GM23338 (cell line): ENCODE data around the gene ARHGEF1. TPM values are rescaled to one million over a fixed set of nuclear protein-coding genes. Genes with fewer than 3 reads are reported as not detected.

Source experiments
- ATAC-seq: fragments of 200-7000 bp; cut with Tn5 transposase; 3 replicates; pipeline ENCODE4 v1.9.1; 2020
- DNase-seq: peaks from one replicate; pipeline ENCODE4 v3.0.0-alpha.2; 2015; ENCODE audit warnings: low spot score
- H2AFZ ChIP-seq: fragments of 200-600 bp; sonication (generic); 2 replicates; pipeline ENCODE4 v1.8.0; 2016; ENCODE audit warnings: antibody characterized with exemption, mild to moderate bottlenecking, moderate library complexity
- H3F3A ChIP-seq: fragments of 200-600 bp; sonication (generic); replicated peaks from 2 replicates; pipeline ENCODE4 v1.8.0; 2017; ENCODE audit warnings: antibody characterized with exemption, mixed run types, low read depth
- H3K27ac ChIP-seq: fragments of 200-600 bp; sonication (generic); 2 replicates; pipeline ENCODE4 v1.6.1; 2016; ENCODE audit warnings: low read depth
- H3K27me3 ChIP-seq: fragments of 200-600 bp; sonication (generic); 2 replicates; pipeline ENCODE4 v1.8.0; 2016; ENCODE audit warnings: mild to moderate bottlenecking, mixed run types, moderate library complexity; ENCODE audit not compliant: insufficient read depth
- H3K36me3 ChIP-seq: fragments of 200-600 bp; sonication (generic); 2 replicates; pipeline ENCODE4 v1.8.0; 2016; ENCODE audit warnings: mild to moderate bottlenecking; ENCODE audit not compliant: insufficient read depth
- H3K4me1 ChIP-seq: fragments of 200-600 bp; sonication (generic); 2 replicates; pipeline ENCODE4 v1.8.0; 2016; ENCODE audit warnings: mild to moderate bottlenecking, moderate library complexity; ENCODE audit not compliant: insufficient read depth
- H3K4me2 ChIP-seq: fragments of 200-600 bp; sonication (generic); 2 replicates; pipeline ENCODE4 v1.7.1; 2017; ENCODE audit warnings: mixed run types
- H3K4me3 ChIP-seq: fragments of 200-600 bp; sonication (generic); 2 replicates; pipeline ENCODE4 v1.6.1; 2016; ENCODE audit warnings: mixed run types
- H3K79me2 ChIP-seq: fragments of 200-600 bp; sonication (generic); replicated peaks from 2 replicates; pipeline ENCODE4 v1.8.0; 2017; ENCODE audit warnings: mild to moderate bottlenecking; ENCODE audit not compliant: insufficient read depth
- H3K9me2 ChIP-seq: fragments of 200-600 bp; sonication (generic); 2 replicates; pipeline ENCODE4 v1.8.0; 2017; ENCODE audit not compliant: insufficient read depth
- H4K20me1 ChIP-seq: fragments of 200-600 bp; sonication (generic); replicated peaks from 2 replicates; pipeline ENCODE4 v1.8.0; 2017; ENCODE audit warnings: mild to moderate bottlenecking; ENCODE audit not compliant: insufficient read depth
- H3K27ac Mint-ChIP-seq: 2 replicates; pipeline ENCODE4 v1.8.0; 2020; ENCODE audit warnings: inconsistent platforms, mild to moderate bottlenecking, moderate library complexity, mixed read lengths
- H3K27me3 Mint-ChIP-seq: 3 replicates; pipeline ENCODE4 v1.8.0; 2022; ENCODE audit warnings: low read depth, mild to moderate bottlenecking, moderate library complexity, mixed read lengths, inconsistent platforms; ENCODE audit not compliant: insufficient read depth, poor library complexity
- H3K36me3 Mint-ChIP-seq: 3 replicates; pipeline ENCODE4 v1.8.0; 2021; ENCODE audit warnings: low read depth, mild to moderate bottlenecking, inconsistent platforms, moderate library complexity, mixed read lengths
- H3K4me1 Mint-ChIP-seq: 3 replicates; pipeline ENCODE4 v1.8.0; 2020; ENCODE audit warnings: mild to moderate bottlenecking, inconsistent platforms, mixed read lengths
- H3K4me3 Mint-ChIP-seq: 3 replicates; pipeline ENCODE4 v1.8.0; 2021; ENCODE audit warnings: moderate library complexity, mild to moderate bottlenecking, inconsistent platforms, mixed read lengths
- H3K9me3 Mint-ChIP-seq: 3 replicates; pipeline ENCODE4 v1.8.0; 2020; ENCODE audit warnings: moderate library complexity, mild to moderate bottlenecking, inconsistent platforms, mixed read lengths
- ETS1 ChIP-seq: IDR thresholded peaks from 2 replicates; pipeline ENCODE4 v1.6.1; 2016; ENCODE audit warnings: antibody characterized with exemption
- JUNB ChIP-seq: IDR thresholded peaks from one replicate; pipeline ENCODE4 v1.6.1; 2016; ENCODE audit warnings: antibody characterized with exemption; ENCODE audit not compliant: unreplicated experiment
- NANOG ChIP-seq: IDR thresholded peaks from 2 replicates; pipeline ENCODE4 v1.6.1; 2016; ENCODE audit warnings: antibody characterized with exemption, borderline replicate concordance
- POLR2AphosphoS5 ChIP-seq: IDR thresholded peaks from 2 replicates; pipeline ENCODE4 v1.6.1; 2016; ENCODE audit warnings: antibody characterized with exemption, low read depth
- REST ChIP-seq: IDR thresholded peaks from one replicate; pipeline ENCODE4 v1.6.1; 2018; ENCODE audit warnings: antibody characterized with exemption; ENCODE audit not compliant: unreplicated experiment
- STAT1 ChIP-seq: IDR thresholded peaks from one replicate; pipeline ENCODE4 v1.6.1; 2016; ENCODE audit warnings: antibody characterized with exemption; ENCODE audit not compliant: unreplicated experiment
- polyA plus RNA-seq: library from polyadenylated mRNA; unstranded; fragments of >200 nt; fragmentation: Nextera tagmentation; extraction: Ambion mirVana; gene quantifications from 2 replicates; pipeline ENCODE4 v1.2.1, GENCODE V29; 2016
- total RNA-seq: library from RNA; depleted of rRNA; stranded (reverse); fragments of >200 nt; shearing (Covaris generic); gene quantifications from 2 replicates; pipeline ENCODE4 v1.2.3, GENCODE V29; 2014

The ARHGEF1 gene
- total and polyA plus RNA-seq, 2 experiments from 2014 or later, result 41.3 to 44.7 TPM

- no peak overlapping the region for H3K27ac Mint-ChIP-seq
- H3K27ac ChIP-seq, result no peak overlapping the region
- H3F3A ChIP-seq, result no peaks in the 10 kb centered on the region
- H3K79me2 ChIP-seq, result no peaks in the 10 kb centered on the region
- no peak overlapping the region for H3K4me3 Mint-ChIP-seq
- no peak for DNase-seq
- no peak for ATAC-seq
- H3K36me3 ChIP-seq, result no peaks in the 10 kb centered on the region
- H3K4me1 Mint-ChIP-seq, result peaks cover 12% of the 10 kb centered on the region
- H2AFZ ChIP-seq, result no peak overlapping the region
- H3K27me3 Mint-ChIP-seq, result peaks cover 10% of the 10 kb centered on the region
- H3K4me3 ChIP-seq, result no peak overlapping the region
- no peaks in the 10 kb centered on the region for H3K9me2 ChIP-seq
- no peak overlapping the region for H3K4me2 ChIP-seq
- H3K36me3 Mint-ChIP-seq, result no peaks in the 10 kb centered on the region
- no peaks in the 10 kb centered on the region for H4K20me1 ChIP-seq
- TF ChIP-seq POLR2AphosphoS5 (no peak), REST (no peak), STAT1 (no peak), JUNB (no peak), NANOG (no peak)
- H3K27me3 ChIP-seq, result no peaks in the 10 kb centered on the region
- H3K9me3 Mint-ChIP-seq, result no peaks in the 10 kb centered on the region
- H3K4me1 ChIP-seq, result peaks cover 12% of the 10 kb centered on the region; the same call in 1 of the 2 replicates
These were observed 29.2 kb upstream of the ARHGEF1 start for GRCh38 chr19:41853768-41854167.

- H3K4me2 ChIP-seq, result peak overlapping the region; percentile 68
- Mint-ChIP-seq H3K27ac (peak overlapping the region; percentile 82), H3K9me3 (peaks cover 3% of the 10 kb centered on the region; the same call in 1 of the 3 replicates), H3K27me3 (peaks cover 22% of the 10 kb centered on the region), H3K36me3 (peaks cover 39% of the 10 kb centered on the region), H3K4me1 (peaks cover 33% of the 10 kb centered on the region), H3K4me3 (peak overlapping the region; percentile 85)
- TF ChIP-seq POLR2AphosphoS5, result no peak
- no peak for TF ChIP-seq ETS1
- TF ChIP-seq JUNB, result no peak
- no peaks in the 10 kb centered on the region for H3K9me2 ChIP-seq
- peak overlapping the region; percentile 80 for H3K27ac ChIP-seq
- peaks cover 30% of the 10 kb centered on the region for H3K4me1 ChIP-seq
- peaks cover 35% of the 10 kb centered on the region for H3K36me3 ChIP-seq
- H3K27me3 ChIP-seq, result no peaks in the 10 kb centered on the region
- ATAC-seq, result peak; percentile 89; the same call in 1 of the 3 replicates
- peak overlapping the region; percentile 44 for H3K4me3 ChIP-seq
- H2AFZ ChIP-seq, result peak overlapping the region; percentile 67; the same call in 1 of the 2 replicates
- H4K20me1 ChIP-seq, result peaks cover 30% of the 10 kb centered on the region
- DNase-seq, result no peak
- H3K79me2 ChIP-seq, result peaks cover 40% of the 10 kb centered on the region
- peaks cover 35% of the 10 kb centered on the region for H3F3A ChIP-seq
These were observed 23.8 kb upstream of the ARHGEF1 start for GRCh38 chr19:41859213-41859617.
